NCI-H748 treated with DMSO at 0.1 percent for 48 hours (cell line): ENCODE data around the gene IQGAP3.
"Not testable (repeated sequence)": the region's sequence is repeated elsewhere in the genome, so short reads cannot be mapped to it uniquely, and the experiment has no call there.

Experiments used
- DNase-seq: peaks from one replicate; lab custom pipeline; 2025; lab: John Stamatoyannopoulos, UW

The IQGAP3 gene

GRCh38 chr1:156595016-156595415 lies 22.7 kb upstream of the IQGAP3 start:
- DNase-seq, result no peak

GRCh38 chr1:156594190-156594589 lies 21.8 kb upstream of the IQGAP3 start:
- DNase-seq, result no peak

- DNase-seq, result no peak
These were observed 21.3 kb upstream of the IQGAP3 start for GRCh38 chr1:156593661-156593989.

GRCh38 chr1:156592910-156593660 lies 20.7 kb upstream of the IQGAP3 start:
- DNase-seq, result no peak

GRCh38 chr1:156592158-156592909 lies 20.0 kb upstream of the IQGAP3 start:
- DNase-seq, result no peak

- DNase-seq, result peak; percentile 58
These were observed 19.2 kb upstream of the IQGAP3 start, which contains the start of gene NAXE for GRCh38 chr1:156591432-156592157. NAXE (plus strand) TSS chr1:156591776; CDS start chr1:156591805, 29 bp downstream.

GRCh38 chr1:156591181-156591431 lies 18.7 kb upstream of the IQGAP3 start:
- DNase-seq, result no peak

GRCh38 chr1:156590326-156591180 lies 18.2 kb upstream of the IQGAP3 start:
- DNase-seq, result no peak

GRCh38 chr1:156589546-156589945 lies 17.2 kb upstream of the IQGAP3 start:
- DNase-seq, result no peak

GRCh38 chr1:156587927-156588326 lies 15.6 kb upstream of the IQGAP3 start:
- DNase-seq, result not testable (repeated sequence)

GRCh38 chr1:156586892-156587477 lies 14.6 kb upstream of the IQGAP3 start:
- DNase-seq, result no peak

- no peak for DNase-seq
These were observed 14.0 kb upstream of the IQGAP3 start for GRCh38 chr1:156586323-156586722.

- peak; percentile 6 for DNase-seq
These were observed 12.4 kb upstream of the IQGAP3 start for GRCh38 chr1:156584813-156585212.

GRCh38 chr1:156583821-156584622 lies 11.7 kb upstream of the IQGAP3 start:
- DNase-seq, result peak; percentile 36

GRCh38 chr1:156582388-156583017 lies 10.1 kb upstream of the IQGAP3 start:
- no peak for DNase-seq

- DNase-seq, result no peak
These were observed 9.5 kb upstream of the IQGAP3 start for GRCh38 chr1:156581661-156582387.

GRCh38 chr1:156579472-156579871 lies 7.1 kb upstream of the IQGAP3 start, which contains the start of gene TTC24:
TTC24 (plus strand) TSS chr1:156579723; CDS start chr1:156581365, 1,642 bp downstream.
- no peak for DNase-seq

GRCh38 chr1:156578055-156578454 lies 5.7 kb upstream of the IQGAP3 start:
- DNase-seq, result no peak

- peak; percentile 10 for DNase-seq
These were observed 5.2 kb upstream of the IQGAP3 start for GRCh38 chr1:156577550-156577949.
